Measurements from ENCODE around the gene EYA4.

EYA4 gene

GRCh38 chr6:133407320-133408100 lies 166.4 kb downstream of the EYA4 start:
- DNase-seq: no peak

GRCh38 chr6:133408132-133408531 lies 167.0 kb downstream of the EYA4 start:
- DNase-seq: no peak

- no peak for DNase-seq
Observed at GRCh38 chr6:133408543-133408942, 167.4 kb downstream of the EYA4 start.

GRCh38 chr6:133410638-133411435 lies 169.7 kb downstream of the EYA4 start:
- DNase-seq: no peak

- no peak for DNase-seq
Observed at GRCh38 chr6:133411757-133412156, 170.6 kb downstream of the EYA4 start.

- no peak for DNase-seq
Observed at GRCh38 chr6:133415262-133415661, 174.1 kb downstream of the EYA4 start.

GRCh38 chr6:133418108-133418507 lies 177.0 kb downstream of the EYA4 start:
- no peak for DNase-seq

- DNase-seq: no peak
Observed at GRCh38 chr6:133423242-133423641, 182.1 kb downstream of the EYA4 start.

- DNase-seq: no peak
Observed at GRCh38 chr6:133424359-133424758, 183.2 kb downstream of the EYA4 start.

GRCh38 chr6:133426038-133426437 lies 184.9 kb downstream of the EYA4 start:
- no peak for DNase-seq

- no peak for DNase-seq
Observed at GRCh38 chr6:133428295-133428694, 187.1 kb downstream of the EYA4 start.

- DNase-seq: no peak
Observed at GRCh38 chr6:133430530-133430929, 189.4 kb downstream of the EYA4 start.

- no peak for DNase-seq
Observed at GRCh38 chr6:133431031-133431430, 189.9 kb downstream of the EYA4 start.

GRCh38 chr6:133432021-133432989 lies 191.1 kb downstream of the EYA4 start:
- DNase-seq: no peak

- DNase-seq: no peak
Observed at GRCh38 chr6:133435065-133435728, 194.0 kb downstream of the EYA4 start.

GRCh38 chr6:133436652-133437051 lies 195.5 kb downstream of the EYA4 start:
- DNase-seq: no peak

- no peak for DNase-seq
Observed at GRCh38 chr6:133441491-133441890, 200.3 kb downstream of the EYA4 start.

GRCh38 chr6:133446789-133447188 lies 205.6 kb downstream of the EYA4 start:
- DNase-seq: no peak

- no peak for DNase-seq
Observed at GRCh38 chr6:133447924-133448323, 206.8 kb downstream of the EYA4 start.

GRCh38 chr6:133456439-133456838 lies 215.3 kb downstream of the EYA4 start:
- no peak for DNase-seq

- DNase-seq: no peak
Observed at GRCh38 chr6:133456944-133457343, 215.8 kb downstream of the EYA4 start.

- DNase-seq: no peak
Observed at GRCh38 chr6:133460101-133460500, 218.9 kb downstream of the EYA4 start.

GRCh38 chr6:133463790-133464189 lies 222.6 kb downstream of the EYA4 start:
- no peak for DNase-seq

Data from NCI-H1694 (cell line).